ENCODE results near the gene GPATCH2. TPM values are rescaled to one million over a fixed set of nuclear protein-coding genes. Genes with fewer than 3 reads are reported as not detected.

GPATCH2 gene
- total RNA-seq, 1 donor from 2014 or later, result 15.0 TPM

Other genes starting within 250 kb of the GPATCH2 start
- gene SPATA17, start 254 bp upstream of the GPATCH2 start, total RNA-seq, result 0.26 and 1.6 TPM in 2 replicates